SK-N-MC (cell line): Measurements from ENCODE around the gene AJAP1.

Source experiments
- EZH2 ChIP-seq: fragments of 200-600 bp; sonication (generic); IDR thresholded peaks from one replicate; pipeline ENCODE4 v1.6.1; 2017; ENCODE audit warnings: antibody characterized with exemption
- FOXP2 ChIP-seq: optimal IDR thresholded peaks from 2 replicates; pipeline ENCODE3; 2011; ENCODE audit warnings: mild to moderate bottlenecking, moderate library complexity; ENCODE audit not compliant: insufficient read depth; ENCODE audit errors: extremely low read length, control extremely low read depth
- POLR2AphosphoS5 ChIP-seq: IDR thresholded peaks from 2 replicates; pipeline ENCODE4 v1.6.1; 2012; ENCODE audit warnings: mild to moderate bottlenecking, low read depth, low read length, borderline replicate concordance

DNA sequence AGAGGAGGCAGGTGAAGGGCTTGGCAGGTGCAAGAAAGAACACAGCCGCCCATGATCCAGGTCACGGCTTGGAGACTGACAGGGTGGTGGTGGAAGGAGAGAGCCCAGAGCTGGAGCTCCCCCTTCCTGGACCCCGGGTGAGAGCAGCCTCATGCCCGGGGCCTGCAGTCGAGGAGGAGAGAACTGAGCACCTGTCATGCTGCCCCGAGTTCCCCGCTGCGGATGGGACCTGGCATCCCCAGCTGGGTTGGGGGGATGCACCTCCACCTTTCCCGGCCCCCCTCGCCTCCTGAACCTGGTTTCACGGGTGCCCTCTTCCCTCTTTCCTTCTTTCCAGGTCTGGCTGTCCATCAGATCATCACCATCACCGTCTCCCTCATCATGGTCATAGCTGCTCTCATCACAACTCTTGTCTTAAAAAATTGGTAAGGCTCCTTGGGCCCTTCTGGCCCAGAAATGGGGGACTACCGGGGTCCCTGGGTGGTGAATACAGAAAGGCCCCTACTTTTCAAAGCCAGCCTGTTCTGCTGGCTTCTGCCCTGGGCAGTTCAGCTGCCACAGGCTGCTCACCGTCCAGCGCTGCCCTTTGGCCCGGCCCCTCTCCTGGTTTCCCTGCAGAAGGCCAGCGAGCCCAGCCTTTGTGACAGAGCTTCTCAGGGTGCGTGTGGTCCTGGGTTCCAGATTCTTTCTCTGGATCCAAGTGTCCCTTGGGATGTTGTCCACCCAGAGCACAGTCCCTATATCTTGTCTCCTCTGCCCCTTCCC, 115.3 kb downstream of the AJAP1 start:
- no peak for TF ChIP-seq EZH2
- no peak for TF ChIP-seq POLR2AphosphoS5
- no peak for TF ChIP-seq FOXP2
